SW 1271 (cell line): ENCODE measurements around the gene PTX4.

ENCODE experiments used
- DNase-seq, 2 experiments: peaks; one replicate each; lab custom pipeline; 2025; lab: John Stamatoyannopoulos, UW

PTX4 gene

GRCh38 chr16:1500465-1501150 lies 11.9 kb upstream of the PTX4 start:
- DNase-seq = no peak

GRCh38 chr16:1499756-1500464 lies 11.2 kb upstream of the PTX4 start:
- no peak for DNase-seq

GRCh38 chr16:1498899-1499676 lies 10.3 kb upstream of the PTX4 start:
- no peak for DNase-seq

- no peak for DNase-seq
Measured at GRCh38 chr16:1497014-1497598, 8.4 kb upstream of the PTX4 start.

GRCh38 chr16:1496464-1496863 lies 7.7 kb upstream of the PTX4 start:
- DNase-seq = no peak

- no peak for DNase-seq
Measured at GRCh38 chr16:1495889-1496262, 7.1 kb upstream of the PTX4 start.

- no peak for DNase-seq
Measured at GRCh38 chr16:1495211-1495888, 6.6 kb upstream of the PTX4 start.

- DNase-seq = no peak
Measured at GRCh38 chr16:1494711-1495110, 6.0 kb upstream of the PTX4 start.

GRCh38 chr16:1494129-1494640 lies 5.4 kb upstream of the PTX4 start:
- peak in 1 of 2 experiments; percentile 10 for DNase-seq

- no peak for DNase-seq
Measured at GRCh38 chr16:1493746-1494094, 5.0 kb upstream of the PTX4 start.

GRCh38 chr16:1492923-1493745 lies 4.4 kb upstream of the PTX4 start, which contains the start of gene TELO2:
TELO2 (plus strand) TSS chr16:1493360; CDS start chr16:1494282, 922 bp downstream.
- peak in 1 of 2 experiments; percentile 50 for DNase-seq

- DNase-seq = no peak
Measured at GRCh38 chr16:1492082-1492922, 3.6 kb upstream of the PTX4 start.

GRCh38 chr16:1491327-1491726 lies 2.6 kb upstream of the PTX4 start:
- DNase-seq = no peak

- no peak for DNase-seq
Measured at GRCh38 chr16:1489077-1489476, 333 bp upstream of the PTX4 start.

- no peak for DNase-seq
Measured at GRCh38 chr16:1488054-1488601, 616 bp downstream of the PTX4 start.

GRCh38 chr16:1487395-1488053 lies 1.2 kb downstream of the PTX4 start:
- DNase-seq = no peak

- DNase-seq = no peak
Measured at GRCh38 chr16:1486551-1487390, 2.0 kb downstream of the PTX4 start.

GRCh38 chr16:1485847-1486496 lies 2.8 kb downstream of the PTX4 start:
- DNase-seq = no peak
